HL-60 (cell line): ENCODE measurements around the gene ANP32A.

Experiments
- GABPA ChIP-seq: IDR thresholded peaks from 2 replicates; pipeline ENCODE4 v1.6.1; 2012; ENCODE audit warnings: low read depth
- POLR2AphosphoS5 ChIP-seq: IDR thresholded peaks from 2 replicates; pipeline ENCODE4 v1.6.1; 2012; ENCODE audit warnings: low read depth
- TF ChIP-seq, protein P1 (sequence below): IDR thresholded peaks from one replicate; pipeline ENCODE4 v1.5.1; 2011; ENCODE audit warnings: low read length, control low read depth, inconsistent platforms; ENCODE audit not compliant: insufficient read depth
- TF ChIP-seq, protein P2 (sequence below): IDR thresholded peaks from 2 replicates; pipeline ENCODE4 v1.6.1; 2012; ENCODE audit warnings: low read depth; ENCODE audit not compliant: insufficient replicate concordance

DNA sequence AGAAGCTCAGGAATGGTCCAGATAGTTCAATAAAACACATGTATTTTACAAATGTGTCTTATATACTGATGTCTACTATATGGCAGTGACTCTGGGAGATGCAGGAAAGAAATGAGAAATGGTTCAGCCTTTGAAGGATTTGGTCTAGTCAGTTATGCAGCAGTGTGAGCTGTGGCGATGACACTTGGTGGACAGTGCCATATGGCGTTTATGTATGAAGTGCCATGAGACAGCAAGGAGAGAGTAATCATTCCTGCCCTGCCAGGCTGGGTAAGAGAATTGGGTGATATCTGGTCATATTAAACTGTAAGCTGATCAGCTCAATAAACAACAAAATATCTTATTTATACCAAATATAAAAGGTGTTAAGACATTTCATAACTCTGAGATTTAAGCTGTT is 47.6 kb upstream of the ANP32A start:
- TF ChIP-seq, protein P1, sequence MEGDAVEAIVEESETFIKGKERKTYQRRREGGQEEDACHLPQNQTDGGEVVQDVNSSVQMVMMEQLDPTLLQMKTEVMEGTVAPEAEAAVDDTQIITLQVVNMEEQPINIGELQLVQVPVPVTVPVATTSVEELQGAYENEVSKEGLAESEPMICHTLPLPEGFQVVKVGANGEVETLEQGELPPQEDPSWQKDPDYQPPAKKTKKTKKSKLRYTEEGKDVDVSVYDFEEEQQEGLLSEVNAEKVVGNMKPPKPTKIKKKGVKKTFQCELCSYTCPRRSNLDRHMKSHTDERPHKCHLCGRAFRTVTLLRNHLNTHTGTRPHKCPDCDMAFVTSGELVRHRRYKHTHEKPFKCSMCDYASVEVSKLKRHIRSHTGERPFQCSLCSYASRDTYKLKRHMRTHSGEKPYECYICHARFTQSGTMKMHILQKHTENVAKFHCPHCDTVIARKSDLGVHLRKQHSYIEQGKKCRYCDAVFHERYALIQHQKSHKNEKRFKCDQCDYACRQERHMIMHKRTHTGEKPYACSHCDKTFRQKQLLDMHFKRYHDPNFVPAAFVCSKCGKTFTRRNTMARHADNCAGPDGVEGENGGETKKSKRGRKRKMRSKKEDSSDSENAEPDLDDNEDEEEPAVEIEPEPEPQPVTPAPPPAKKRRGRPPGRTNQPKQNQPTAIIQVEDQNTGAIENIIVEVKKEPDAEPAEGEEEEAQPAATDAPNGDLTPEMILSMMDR = no peak
- TF ChIP-seq, protein P2, sequence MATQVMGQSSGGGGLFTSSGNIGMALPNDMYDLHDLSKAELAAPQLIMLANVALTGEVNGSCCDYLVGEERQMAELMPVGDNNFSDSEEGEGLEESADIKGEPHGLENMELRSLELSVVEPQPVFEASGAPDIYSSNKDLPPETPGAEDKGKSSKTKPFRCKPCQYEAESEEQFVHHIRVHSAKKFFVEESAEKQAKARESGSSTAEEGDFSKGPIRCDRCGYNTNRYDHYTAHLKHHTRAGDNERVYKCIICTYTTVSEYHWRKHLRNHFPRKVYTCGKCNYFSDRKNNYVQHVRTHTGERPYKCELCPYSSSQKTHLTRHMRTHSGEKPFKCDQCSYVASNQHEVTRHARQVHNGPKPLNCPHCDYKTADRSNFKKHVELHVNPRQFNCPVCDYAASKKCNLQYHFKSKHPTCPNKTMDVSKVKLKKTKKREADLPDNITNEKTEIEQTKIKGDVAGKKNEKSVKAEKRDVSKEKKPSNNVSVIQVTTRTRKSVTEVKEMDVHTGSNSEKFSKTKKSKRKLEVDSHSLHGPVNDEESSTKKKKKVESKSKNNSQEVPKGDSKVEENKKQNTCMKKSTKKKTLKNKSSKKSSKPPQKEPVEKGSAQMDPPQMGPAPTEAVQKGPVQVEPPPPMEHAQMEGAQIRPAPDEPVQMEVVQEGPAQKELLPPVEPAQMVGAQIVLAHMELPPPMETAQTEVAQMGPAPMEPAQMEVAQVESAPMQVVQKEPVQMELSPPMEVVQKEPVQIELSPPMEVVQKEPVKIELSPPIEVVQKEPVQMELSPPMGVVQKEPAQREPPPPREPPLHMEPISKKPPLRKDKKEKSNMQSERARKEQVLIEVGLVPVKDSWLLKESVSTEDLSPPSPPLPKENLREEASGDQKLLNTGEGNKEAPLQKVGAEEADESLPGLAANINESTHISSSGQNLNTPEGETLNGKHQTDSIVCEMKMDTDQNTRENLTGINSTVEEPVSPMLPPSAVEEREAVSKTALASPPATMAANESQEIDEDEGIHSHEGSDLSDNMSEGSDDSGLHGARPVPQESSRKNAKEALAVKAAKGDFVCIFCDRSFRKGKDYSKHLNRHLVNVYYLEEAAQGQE = no peak
- TF ChIP-seq GABPA (no peak), POLR2AphosphoS5 (no peak)
